SK-N-SH (cell line): ENCODE measurements around the gene JAKMIP1. TPM values are rescaled to one million over a fixed set of nuclear protein-coding genes. Genes with fewer than 3 reads are reported as not detected.

ENCODE experiments used
- CTCF ChIA-PET: fragments of 300-600, 350-600 bp; formaldehyde crosslinking; extraction: SDS; loops from one replicate; lab custom pipeline; 2021; lab: Yijun Ruan, JAX
- POLR2A ChIA-PET: fragments of 350-600 bp; sonication (Branson Sonifier 250); formaldehyde crosslinking; extraction: SDS; loops from one replicate; lab custom pipeline; 2020; ENCODE audit warnings: antibody characterized with exemption, inconsistent platforms; lab: Yijun Ruan, JAX
- DNase-seq: peaks from one replicate; pipeline ENCODE4 v3.0.0; 2012
- H2AFZ ChIP-seq: fragments of 200-600 bp; sonication (generic); 2 replicates; pipeline ENCODE4 v1.8.1; 2016; ENCODE audit warnings: antibody characterized with exemption, mild to moderate bottlenecking, low read depth
- H3F3A ChIP-seq: fragments of 200-600 bp; sonication (generic); replicated peaks from 2 replicates; pipeline ENCODE3; 2016; ENCODE audit warnings: antibody characterized with exemption, mild to moderate bottlenecking; ENCODE audit not compliant: insufficient read depth
- H3K27ac ChIP-seq, 2 experiments: fragments of 200-500 bp in 1 of 2; fragments of 200-600 bp in 1 of 2; sonication (Bioruptor generic) in 1 of 2; sonication (generic), shearing (Covaris generic) in 1 of 2; 2 replicates each; pipeline versions ENCODE4 v1.5.1 to v1.6.1; 2014 to 2016; ENCODE audit warnings: low read depth in 2 of 2, inconsistent platforms in 1 of 2, low read length in 1 of 2, mild to moderate bottlenecking in 1 of 2, mixed read lengths in 1 of 2
- H3K27me3 ChIP-seq: fragments of 200-600 bp; sonication (generic), shearing (Covaris generic); 2 replicates; pipeline ENCODE4 v1.6.1; 2016; ENCODE audit warnings: mixed run types; ENCODE audit not compliant: insufficient read depth
- H3K36me3 ChIP-seq, 2 experiments: fragments of 200-500 bp in 1 of 2; fragments of 200-600 bp in 1 of 2; sonication (Bioruptor generic) in 1 of 2; sonication (generic) in 1 of 2; replicated peaks in 1 of 2; 2 replicates each; pipeline versions ENCODE3 to v1.5.1; 2014 to 2016; ENCODE audit warnings: low read length in 1 of 2, mild to moderate bottlenecking in 1 of 2; ENCODE audit not compliant: insufficient read depth in 2 of 2, control insufficient read depth in 1 of 2
- H3K4me1 ChIP-seq, 2 experiments: fragments of 200-500 bp in 1 of 2; fragments of 200-600 bp in 1 of 2; sonication (Bioruptor generic) in 1 of 2; sonication (generic), shearing (Covaris generic) in 1 of 2; 2 replicates each; pipeline versions ENCODE4 v1.5.1 to v1.6.1; 2014 to 2016; ENCODE audit warnings: low read depth in 1 of 2, low read length in 1 of 2, mixed run types in 1 of 2; ENCODE audit not compliant: insufficient read depth in 2 of 2, control insufficient read depth in 1 of 2
- H3K4me2 ChIP-seq: fragments of 200-600 bp; sonication (generic), shearing (Covaris generic); 2 replicates; pipeline ENCODE4 v1.6.1; 2017; ENCODE audit warnings: mixed run types
- H3K4me3 ChIP-seq, 2 experiments: fragments of 200-500 bp in 1 of 2; fragments of 200-600 bp in 1 of 2; sonication (Bioruptor generic) in 1 of 2; sonication (generic), shearing (Covaris generic) in 1 of 2; 2 replicates each; pipeline versions ENCODE4 v1.5.1 to v1.8.1; 2014 to 2016; ENCODE audit warnings: low read depth in 2 of 2, inconsistent platforms in 1 of 2, low read length in 1 of 2, mild to moderate bottlenecking in 1 of 2, mixed read lengths in 1 of 2, moderate library complexity in 1 of 2
- H3K79me2 ChIP-seq: fragments of 200-600 bp; sonication (generic); 2 replicates; pipeline ENCODE4 v1.8.1; 2017; ENCODE audit warnings: mild to moderate bottlenecking; ENCODE audit not compliant: insufficient read depth
- H3K9ac ChIP-seq: fragments of 200-600 bp; sonication (generic); 2 replicates; pipeline ENCODE4 v1.6.1; 2017; ENCODE audit warnings: mixed run types
- H3K9me2 ChIP-seq: fragments of 200-600 bp; sonication (generic); 2 replicates; pipeline ENCODE4 v1.6.1; 2017; ENCODE audit warnings: mixed run types
- H3K9me3 ChIP-seq: fragments of 200-600 bp; sonication (generic); 2 replicates; pipeline ENCODE4 v1.6.1; 2017; ENCODE audit warnings: mixed run types, mild to moderate bottlenecking, moderate library complexity
- H4K20me1 ChIP-seq: fragments of 200-600 bp; sonication (generic); 2 replicates; pipeline ENCODE4 v1.6.1; 2017; ENCODE audit warnings: mild to moderate bottlenecking, mixed run types; ENCODE audit not compliant: insufficient read depth
- EP300 ChIP-seq, 2 experiments: IDR thresholded peaks; 2 replicates each; pipeline versions ENCODE4 v1.4.0 to v1.6.1; 2012; ENCODE audit warnings: borderline replicate concordance in 1 of 2, low read depth in 1 of 2, low read length in 1 of 2
- EZH2phosphoT487 ChIP-seq: fragments of 200-600 bp; sonication (generic); IDR thresholded peaks from 2 replicates; pipeline ENCODE4 v1.6.1; 2017; ENCODE audit warnings: low read depth, mixed run types, mild to moderate bottlenecking, antibody characterized with exemption, moderate library complexity, borderline replicate concordance
- FOSL2 ChIP-seq: IDR thresholded peaks from 2 replicates; pipeline ENCODE4 v1.4.0; 2012; ENCODE audit warnings: low read depth, mild to moderate bottlenecking, moderate library complexity, borderline replicate concordance
- GABPA ChIP-seq: IDR thresholded peaks from 2 replicates; pipeline ENCODE4 v1.4.0; 2012; ENCODE audit warnings: low read depth, mild to moderate bottlenecking
- GATA2 ChIP-seq: sonication (generic); formaldehyde crosslinking; IDR thresholded peaks from 2 replicates; pipeline ENCODE4 v1.5.0; 2020; ENCODE audit warnings: mild to moderate bottlenecking, missing genetic modification reagents
- JUND ChIP-seq: IDR thresholded peaks from 2 replicates; pipeline ENCODE4 v1.4.0; 2012
- NFIC ChIP-seq: IDR thresholded peaks from 2 replicates; pipeline ENCODE4 v1.4.0; 2012; ENCODE audit warnings: borderline replicate concordance
- NRF1 ChIP-seq: IDR thresholded peaks from 2 replicates; pipeline ENCODE4 v1.6.1; 2012; ENCODE audit warnings: low read depth, mild to moderate bottlenecking, low read length
- POLR2AphosphoS5 ChIP-seq: IDR thresholded peaks from 2 replicates; pipeline ENCODE4 v1.6.1; 2012; ENCODE audit warnings: low read depth, low read length
- RAD21 ChIP-seq: IDR thresholded peaks from 2 replicates; pipeline ENCODE4 v1.6.1; 2012; ENCODE audit warnings: mild to moderate bottlenecking, low read length
- RCOR1 ChIP-seq: fragments of 150-350 bp; IDR thresholded peaks from 2 replicates; pipeline ENCODE4 v1.6.1; 2017; ENCODE audit warnings: antibody characterized with exemption, low read length
- RFX5 ChIP-seq: IDR thresholded peaks from 2 replicates; pipeline ENCODE4 v1.6.1; 2012; ENCODE audit warnings: mild to moderate bottlenecking, improper control_type of control experiment, low read length
- SIN3A ChIP-seq: IDR thresholded peaks from 2 replicates; pipeline ENCODE4 v1.6.1; 2012; ENCODE audit warnings: low read depth, mild to moderate bottlenecking, low read length, moderate library complexity, borderline replicate concordance
- SMC3 ChIP-seq: IDR thresholded peaks from 2 replicates; pipeline ENCODE4 v1.6.1; 2012; ENCODE audit warnings: low read depth, low read length, improper control_type of control experiment
- TCF12 ChIP-seq: IDR thresholded peaks from 2 replicates; pipeline ENCODE4 v1.4.0; 2012
- TEAD4 ChIP-seq: IDR thresholded peaks from 2 replicates; pipeline ENCODE4 v1.4.0; 2012; ENCODE audit warnings: mild to moderate bottlenecking, borderline replicate concordance; ENCODE audit not compliant: insufficient read depth
- ZBTB33 ChIP-seq: IDR thresholded peaks from 2 replicates; pipeline ENCODE4 v1.4.0; 2012; ENCODE audit warnings: low read depth, borderline replicate concordance
- WGBS: methylation state at CpG from one replicate; pipeline ENCODE4 v1.1.6; 2017; ENCODE audit warnings: low lambda C conversion rate; 5-methylcytosine and 5-hydroxymethylcytosine counted together
- polyA plus RNA-seq, 3 experiments: library from polyadenylated mRNA; depleted of rRNA; stranded (reverse); fragments of >200 nt; gene quantifications; 2 replicates each; pipeline ENCODE4 v1.2.3, GENCODE V29; 2012
- TF ChIP-seq, protein P1 (sequence below): fragments of 150-350 bp; IDR thresholded peaks from 2 replicates; pipeline ENCODE4 v1.6.1; 2016; ENCODE audit warnings: mild to moderate bottlenecking, low read depth, low read length
- TF ChIP-seq, protein P2 (sequence below): fragments of 150-350 bp; IDR thresholded peaks from 2 replicates; pipeline ENCODE4 v1.6.1; 2017; ENCODE audit warnings: antibody characterized with exemption, low read length, low read depth, borderline replicate concordance
- TF ChIP-seq, protein P3 (sequence below): IDR thresholded peaks from 2 replicates; pipeline ENCODE4 v1.6.1; 2012; ENCODE audit warnings: mild to moderate bottlenecking, low read depth, low read length, moderate library complexity

JAKMIP1 gene
- polyA plus RNA-seq, 1 of the 3 experiments (the other 2 are of a cell fraction): 0.54 TPM

- TF ChIP-seq SMC3 (no peak), TEAD4 (no peak), EP300 (IDR thresholded peaks at IDR 0.05; ENCODE audit: borderline replicate concordance in 1 of 2, low read depth in 1 of 2, low read length in 1 of 2) (no peak), RCOR1 (no peak), POLR2AphosphoS5 (no peak), NFIC (no peak), EZH2phosphoT487 (no peak), ZBTB33 (no peak), GABPA (no peak), TCF12 (no peak), JUND (no peak), GATA2 (CRISPR knock-in tag) (no peak), NRF1 (no peak), FOSL2 (no peak), RFX5 (no peak), SIN3A (no peak), RAD21 (no peak)
- TF ChIP-seq, protein P1, sequence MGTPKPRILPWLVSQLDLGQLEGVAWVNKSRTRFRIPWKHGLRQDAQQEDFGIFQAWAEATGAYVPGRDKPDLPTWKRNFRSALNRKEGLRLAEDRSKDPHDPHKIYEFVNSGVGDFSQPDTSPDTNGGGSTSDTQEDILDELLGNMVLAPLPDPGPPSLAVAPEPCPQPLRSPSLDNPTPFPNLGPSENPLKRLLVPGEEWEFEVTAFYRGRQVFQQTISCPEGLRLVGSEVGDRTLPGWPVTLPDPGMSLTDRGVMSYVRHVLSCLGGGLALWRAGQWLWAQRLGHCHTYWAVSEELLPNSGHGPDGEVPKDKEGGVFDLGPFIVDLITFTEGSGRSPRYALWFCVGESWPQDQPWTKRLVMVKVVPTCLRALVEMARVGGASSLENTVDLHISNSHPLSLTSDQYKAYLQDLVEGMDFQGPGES: no peak
- TF ChIP-seq, protein P2, sequence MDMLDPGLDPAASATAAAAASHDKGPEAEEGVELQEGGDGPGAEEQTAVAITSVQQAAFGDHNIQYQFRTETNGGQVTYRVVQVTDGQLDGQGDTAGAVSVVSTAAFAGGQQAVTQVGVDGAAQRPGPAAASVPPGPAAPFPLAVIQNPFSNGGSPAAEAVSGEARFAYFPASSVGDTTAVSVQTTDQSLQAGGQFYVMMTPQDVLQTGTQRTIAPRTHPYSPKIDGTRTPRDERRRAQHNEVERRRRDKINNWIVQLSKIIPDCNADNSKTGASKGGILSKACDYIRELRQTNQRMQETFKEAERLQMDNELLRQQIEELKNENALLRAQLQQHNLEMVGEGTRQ: no peak
- TF ChIP-seq, protein P3, sequence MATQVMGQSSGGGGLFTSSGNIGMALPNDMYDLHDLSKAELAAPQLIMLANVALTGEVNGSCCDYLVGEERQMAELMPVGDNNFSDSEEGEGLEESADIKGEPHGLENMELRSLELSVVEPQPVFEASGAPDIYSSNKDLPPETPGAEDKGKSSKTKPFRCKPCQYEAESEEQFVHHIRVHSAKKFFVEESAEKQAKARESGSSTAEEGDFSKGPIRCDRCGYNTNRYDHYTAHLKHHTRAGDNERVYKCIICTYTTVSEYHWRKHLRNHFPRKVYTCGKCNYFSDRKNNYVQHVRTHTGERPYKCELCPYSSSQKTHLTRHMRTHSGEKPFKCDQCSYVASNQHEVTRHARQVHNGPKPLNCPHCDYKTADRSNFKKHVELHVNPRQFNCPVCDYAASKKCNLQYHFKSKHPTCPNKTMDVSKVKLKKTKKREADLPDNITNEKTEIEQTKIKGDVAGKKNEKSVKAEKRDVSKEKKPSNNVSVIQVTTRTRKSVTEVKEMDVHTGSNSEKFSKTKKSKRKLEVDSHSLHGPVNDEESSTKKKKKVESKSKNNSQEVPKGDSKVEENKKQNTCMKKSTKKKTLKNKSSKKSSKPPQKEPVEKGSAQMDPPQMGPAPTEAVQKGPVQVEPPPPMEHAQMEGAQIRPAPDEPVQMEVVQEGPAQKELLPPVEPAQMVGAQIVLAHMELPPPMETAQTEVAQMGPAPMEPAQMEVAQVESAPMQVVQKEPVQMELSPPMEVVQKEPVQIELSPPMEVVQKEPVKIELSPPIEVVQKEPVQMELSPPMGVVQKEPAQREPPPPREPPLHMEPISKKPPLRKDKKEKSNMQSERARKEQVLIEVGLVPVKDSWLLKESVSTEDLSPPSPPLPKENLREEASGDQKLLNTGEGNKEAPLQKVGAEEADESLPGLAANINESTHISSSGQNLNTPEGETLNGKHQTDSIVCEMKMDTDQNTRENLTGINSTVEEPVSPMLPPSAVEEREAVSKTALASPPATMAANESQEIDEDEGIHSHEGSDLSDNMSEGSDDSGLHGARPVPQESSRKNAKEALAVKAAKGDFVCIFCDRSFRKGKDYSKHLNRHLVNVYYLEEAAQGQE: no peak
- Histone ChIP-seq H3K79me2 (no peaks in the 10 kb centered on the region), H3K4me2 (no peak overlapping the region), H3F3A (no peaks in the 10 kb centered on the region), H3K9me3 (peaks cover 5% of the 10 kb centered on the region), H3K4me1 (no peaks in the 10 kb centered on the region), H4K20me1 (no peaks in the 10 kb centered on the region), H3K9me2 (no peaks in the 10 kb centered on the region), H3K9ac (no peak overlapping the region), H3K27ac (no peak overlapping the region), H3K27me3 (no peaks in the 10 kb centered on the region), H3K4me3 (no peak overlapping the region), H2AFZ (no peak overlapping the region), H3K36me3 (no peaks in the 10 kb centered on the region)
- ChIA-PET CTCF (interaction anchor here (0.6 to 5.9 kb wide), 4 partner anchors 8 to 261 kb away, joined by 3 to 50 read pairs (median 4); no protein-coding TSS in a partner anchor), POLR2A (no interaction called here)
- no peak for DNase-seq
- WGBS: 39% methylated on average over 15 of the region's 18 CpGs
Observed at GRCh38 chr4:5989236-5990225, 210.8 kb downstream of the JAKMIP1 start.
